HepG2 (cell line): ENCODE results near the gene C1orf226. TPM values are rescaled to one million over a fixed set of nuclear protein-coding genes. Genes with fewer than 3 reads are reported as not detected.

Source experiments
- ATAC-seq: fragments of 200-7000 bp; cut with Tn5 transposase; 3 replicates; pipeline ENCODE4 v1.9.1; 2020; ENCODE audit warnings: mild to moderate bottlenecking, moderate library complexity
- BruUV-seq: library from RNA; stranded (reverse); fragments of 400-500 nt; replicated peaks from 2 replicates; lab custom pipeline; 2021; lab: Mats Ljungman, UMichigan
- CTCF ChIA-PET: fragments of 300-600 bp; formaldehyde crosslinking; extraction: SDS; loops from one replicate; lab custom pipeline; 2021; ENCODE audit warnings: low total read pairs, inconsistent platforms, low intra/inter-chr PET ratio; lab: Yijun Ruan, JAX
- POLR2A ChIA-PET: fragments of 350-600 bp; sonication (Branson Sonifier 250); formaldehyde crosslinking; loops from one replicate; lab custom pipeline; 2020; ENCODE audit warnings: antibody characterized with exemption, inconsistent platforms; lab: Yijun Ruan, JAX
- DNase-seq: peaks from one replicate; pipeline ENCODE4 v3.0.0-alpha.2; 2015; ENCODE audit warnings: low spot score
- FAIRE-seq: peaks from 3 replicates; lab custom pipeline; 2011; peaks lifted over from hg19 to GRCh38; lab: Jason Lieb, UNC
- H2AFZ ChIP-seq: one replicate; pipeline ENCODE4 v1.6.1; 2011; ENCODE audit warnings: low read length, inconsistent platforms
- H3K27ac ChIP-seq: fragments of 300-600 bp; 3 replicates; pipeline ENCODE4 v1.8.0; 2011; ENCODE audit warnings: mixed run types, mild to moderate bottlenecking, mixed read lengths, low read length, inconsistent platforms; ENCODE audit not compliant: insufficient read depth; ENCODE audit errors: extremely low read length
- H3K27me3 ChIP-seq, 2 experiments: fragments of 200-600 bp in 1 of 2; 2 replicates in 1 of 2; 3 replicates in 1 of 2; pipeline versions ENCODE4 v1.6.0 to v1.8.0; 2011; ENCODE audit warnings: low read length in 2 of 2, mild to moderate bottlenecking in 2 of 2, moderate library complexity in 2 of 2, inconsistent platforms in 1 of 2; ENCODE audit not compliant: insufficient read depth in 2 of 2, control insufficient read depth in 1 of 2
- H3K36me3 ChIP-seq, 2 experiments: fragments of 200-600 bp in 1 of 2; replicated peaks in 1 of 2; 2 replicates in 1 of 2; 3 replicates in 1 of 2; pipeline versions ENCODE4 v1.5.1 to v1.8.0; 2011; ENCODE audit warnings: low read length in 2 of 2, inconsistent platforms in 1 of 2; ENCODE audit not compliant: insufficient read depth in 2 of 2, control insufficient read depth in 1 of 2
- H3K4me1 ChIP-seq: 2 replicates; pipeline ENCODE4 v1.5.1; 2012; ENCODE audit warnings: low read length, inconsistent platforms; ENCODE audit not compliant: insufficient read depth
- H3K4me2 ChIP-seq: 2 replicates; pipeline ENCODE4 v1.6.0; 2011; ENCODE audit warnings: low read depth, low read length, inconsistent platforms
- H3K4me3 ChIP-seq, 3 experiments: fragments of 200-600 bp in 1 of 3; sonication (generic), shearing (Covaris generic) in 1 of 3; replicated peaks in 1 of 3; 2 replicates each; pipeline ENCODE4 v1.5.1; 2011 to 2016; ENCODE audit warnings: low read length in 3 of 3, inconsistent platforms in 2 of 3, low read depth in 2 of 3, mild to moderate bottlenecking in 2 of 3, control low read depth in 1 of 3, mixed read lengths in 1 of 3; ENCODE audit not compliant: insufficient read depth in 1 of 3
- H3K79me2 ChIP-seq: one replicate; pipeline ENCODE4 v1.6.1; 2011; ENCODE audit warnings: low read length, inconsistent platforms; ENCODE audit not compliant: insufficient read depth
- H3K9ac ChIP-seq: 2 replicates; pipeline ENCODE4 v1.6.0; 2011; ENCODE audit warnings: mild to moderate bottlenecking, low read depth, low read length, inconsistent platforms; ENCODE audit not compliant: insufficient read depth
- H3K9me3 ChIP-seq: 2 replicates; pipeline ENCODE4 v1.5.1; 2012; ENCODE audit warnings: mild to moderate bottlenecking, low read length
- H4K20me1 ChIP-seq: 2 replicates; pipeline ENCODE4 v1.6.0; 2011; ENCODE audit warnings: inconsistent platforms, mild to moderate bottlenecking, low read length, moderate library complexity; ENCODE audit not compliant: insufficient read depth
- ETV5 ChIP-seq: IDR thresholded peaks from 2 replicates; pipeline ENCODE4 v1.6.1; 2018; ENCODE audit warnings: missing biosample characterization, missing genetic modification reagents, inconsistent platforms, borderline replicate concordance
- HDAC6 ChIP-seq: fragments of 200-600 bp; sonication (generic); IDR thresholded peaks from 2 replicates; pipeline ENCODE4 v1.7.0; 2017; ENCODE audit warnings: mild to moderate bottlenecking, antibody characterized with exemption, low read length, low read depth
- SIN3B ChIP-seq: fragments of 150-350 bp; IDR thresholded peaks from 2 replicates; pipeline ENCODE4 v1.6.1; 2014; ENCODE audit warnings: low read length
- TP53 ChIP-seq: sonication (generic); formaldehyde crosslinking; conservative IDR thresholded peaks from 2 replicates; pipeline ENCODE4 v1.4.0; 2020; ENCODE audit warnings: missing genetic modification reagents
- ZBTB2 ChIP-seq: sonication (generic); formaldehyde crosslinking; IDR thresholded peaks from 2 replicates; pipeline ENCODE4 v1.8.0; 2022; ENCODE audit warnings: low read depth, missing genetic modification reagents
- ZBTB38 ChIP-seq: sonication (generic); formaldehyde crosslinking; IDR thresholded peaks from 2 replicates; pipeline ENCODE4 v1.5.1; 2020; ENCODE audit warnings: mild to moderate bottlenecking, missing genetic modification reagents
- ZNF367 ChIP-seq: sonication (generic); formaldehyde crosslinking; IDR thresholded peaks from 2 replicates; pipeline ENCODE4 v1.4.0; 2020; ENCODE audit warnings: missing genetic modification reagents, borderline replicate concordance
- WGBS: methylation state at CpG from one replicate; pipeline ENCODE4 v1.1.6; 2017; ENCODE audit warnings: low lambda C conversion rate; 5-methylcytosine and 5-hydroxymethylcytosine counted together
- in situ Hi-C: cut with HindIII; loops from 2 replicates; pipeline ENCODE4 v1.10.0; 2017; ENCODE audit warnings: low pct_unique_long_range_greater_than_20kb; ENCODE audit not compliant: extremely low pct_ligation_motif_present
- intact Hi-C: fragments of 100-400 bp; cut with micrococcal nuclease; formaldehyde crosslinking; loops from one replicate; pipeline ENCODE4 v1.10.0; 2022; ENCODE audit not compliant: unreplicated experiment
- polyA plus RNA-seq, 8 experiments: library from polyadenylated mRNA; depleted of rRNA in 3 of 8; stranded (reverse) in 7 of 8; unstranded in 1 of 8; fragments of >200 nt; fragmentation: Illumina TruSeq in 4 of 8; extraction: Trizol in 4 of 8; gene quantifications; 2 replicates each; pipeline versions ENCODE4 v1.2.1 to v1.2.3, GENCODE V29; 2011 to 2016; ENCODE audit warnings: low read depth in 4 of 8, missing spikeins in 1 of 8, mixed read lengths in 1 of 8; ENCODE audit not compliant: insufficient read depth in 1 of 8
- total RNA-seq, 5 experiments: library from RNA; depleted of rRNA; stranded (reverse); fragments of >200 nt; fragmentation: Illumina TruSeq; extraction: Trizol; gene quantifications; 2 replicates each; pipeline ENCODE4 v1.2.3, GENCODE V29; 2016; ENCODE audit warnings: low read depth in 1 of 5
- TF ChIP-seq, protein P1 (sequence below): sonication (generic); formaldehyde crosslinking; IDR thresholded peaks from 2 replicates; pipeline ENCODE4 v1.8.0; 2022; ENCODE audit warnings: mild to moderate bottlenecking, missing genetic modification reagents, borderline replicate concordance
- TF ChIP-seq, protein P2 (sequence below): sonication (generic); formaldehyde crosslinking; IDR thresholded peaks from 2 replicates; pipeline ENCODE4 v1.5.0; 2020; ENCODE audit warnings: missing genetic modification reagents

The C1orf226 gene
- total and polyA plus RNA-seq, 2 of the 13 experiments (the other 11 are each of a cell fraction or from before 2014, with no cell fraction given), result 4.7 to 4.9 TPM

DNA sequence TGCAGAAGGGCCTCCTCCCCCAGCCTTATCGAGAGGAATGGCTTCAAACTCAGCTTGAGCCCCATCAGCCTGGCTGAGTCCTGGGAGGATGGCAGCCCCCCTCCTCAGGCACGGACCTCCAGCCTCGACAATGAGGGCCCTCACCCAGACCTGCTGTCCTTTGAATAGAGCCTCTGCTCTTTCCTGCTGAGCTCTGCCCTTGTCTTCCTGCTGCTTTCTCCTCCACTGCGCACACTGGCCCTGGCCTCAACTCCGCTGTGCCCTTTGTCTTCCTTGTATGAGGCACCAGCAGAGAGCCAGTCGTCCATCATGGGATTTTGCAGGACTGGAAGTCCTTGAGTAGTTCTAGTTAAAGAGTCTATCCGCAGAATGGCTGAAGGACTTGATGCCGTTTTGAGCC, 2.0 kb downstream of the C1orf226 start:
- ATAC-seq (no peak), FAIRE-seq (no peak), DNase-seq (no peak)
- no peak for TF ChIP-seq SIN3B
- WGBS, result 100% methylated on average over 5 of the region's 8 CpGs
- BruUV-seq, result no TSS peak
- Histone ChIP-seq H3K36me3 (peaks cover 4 to 7% of the 10 kb centered on the region in 2 experiments; a peak in 4 of 5 replicates), H3K27me3 (no peaks in the 10 kb centered on the region), H4K20me1 (no peaks in the 10 kb centered on the region), H3K4me2 (no peak overlapping the region), H2AFZ (no peak overlapping the region), H3K4me1 (peaks cover under 1% of the 10 kb centered on the region; the same call in 1 of the 2 replicates), H3K79me2 (no peaks in the 10 kb centered on the region), H3K9me3 (no peaks in the 10 kb centered on the region), H3K27ac (no peak overlapping the region), H3K4me3 (no peak overlapping the region), H3K9ac (no peak overlapping the region)
- intact Hi-C loops (no loop called here), in situ Hi-C loops (no loop called here)
- ChIA-PET CTCF (no interaction called here), POLR2A (no interaction called here)

DNA sequence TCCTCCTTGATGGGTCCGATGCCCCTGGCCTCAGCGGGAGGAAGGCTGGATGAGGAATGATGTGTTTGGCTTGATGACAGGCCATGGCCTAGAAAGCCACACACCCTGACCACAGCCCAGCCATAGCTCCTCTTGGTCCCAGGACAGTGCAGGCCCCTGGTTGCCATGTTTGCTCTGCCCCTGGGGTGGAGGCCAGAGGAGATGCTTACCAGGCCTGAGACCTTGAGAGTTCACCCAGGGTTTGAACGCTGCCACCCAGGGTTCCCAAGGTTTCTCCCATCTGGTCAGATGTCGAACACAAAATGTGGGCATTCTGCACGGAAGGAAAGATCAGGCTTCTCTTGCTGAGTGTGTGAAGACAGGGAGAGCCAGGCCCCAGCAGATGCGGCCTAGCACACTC, 2.6 kb downstream of the C1orf226 start:
- Histone ChIP-seq H3K4me1 (peaks cover 7% of the 10 kb centered on the region), H3K4me2 (no peak overlapping the region), H4K20me1 (no peaks in the 10 kb centered on the region), H3K27ac (no peak overlapping the region), H3K9ac (no peak overlapping the region), H2AFZ (no peak overlapping the region), H3K36me3 (peaks cover 4 to 7% of the 10 kb centered on the region in 2 experiments; a peak in 4 of 5 replicates), H3K27me3 (no peaks in the 10 kb centered on the region), H3K79me2 (no peaks in the 10 kb centered on the region), H3K9me3 (no peaks in the 10 kb centered on the region), H3K4me3 (no peak overlapping the region)
- DNase-seq, result no peak
- BruUV-seq, result no TSS peak
- POLR2A ChIA-PET, result no interaction called here
- 100% methylated on average over 4 of the region's 6 CpGs for WGBS
- CTCF ChIA-PET, result no interaction called here
- in situ Hi-C loops (no loop called here), intact Hi-C loops (no loop called here)
- no peak for ATAC-seq
- no peak for FAIRE-seq
- no peak for TF ChIP-seq ETV5 (CRISPR knock-in tag)
- TF ChIP-seq TP53 (CRISPR knock-in tag), result no peak
- TF ChIP-seq, protein P1, sequence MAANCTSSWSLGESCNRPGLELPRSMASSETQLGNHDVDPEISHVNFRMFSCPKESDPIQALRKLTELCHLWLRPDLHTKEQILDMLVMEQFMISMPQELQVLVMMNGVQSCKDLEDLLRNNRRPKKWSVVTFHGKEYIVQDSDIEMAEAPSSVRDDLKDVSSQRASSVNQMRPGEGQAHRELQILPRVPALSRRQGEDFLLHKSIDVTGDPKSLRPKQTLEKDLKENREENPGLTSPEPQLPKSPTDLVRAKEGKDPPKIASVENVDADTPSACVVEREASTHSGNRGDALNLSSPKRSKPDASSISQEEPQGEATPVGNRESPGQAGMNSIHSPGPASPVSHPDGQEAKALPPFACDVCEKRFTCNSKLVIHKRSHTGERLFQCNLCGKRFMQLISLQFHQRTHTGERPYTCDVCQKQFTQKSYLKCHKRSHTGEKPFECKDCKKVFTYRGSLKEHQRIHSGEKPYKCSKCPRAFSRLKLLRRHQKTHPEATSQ (CRISPR knock-in tag), result no peak
- no peak for TF ChIP-seq HDAC6
- TF ChIP-seq ZNF367 (CRISPR knock-in tag), result no peak
- TF ChIP-seq, protein P2, sequence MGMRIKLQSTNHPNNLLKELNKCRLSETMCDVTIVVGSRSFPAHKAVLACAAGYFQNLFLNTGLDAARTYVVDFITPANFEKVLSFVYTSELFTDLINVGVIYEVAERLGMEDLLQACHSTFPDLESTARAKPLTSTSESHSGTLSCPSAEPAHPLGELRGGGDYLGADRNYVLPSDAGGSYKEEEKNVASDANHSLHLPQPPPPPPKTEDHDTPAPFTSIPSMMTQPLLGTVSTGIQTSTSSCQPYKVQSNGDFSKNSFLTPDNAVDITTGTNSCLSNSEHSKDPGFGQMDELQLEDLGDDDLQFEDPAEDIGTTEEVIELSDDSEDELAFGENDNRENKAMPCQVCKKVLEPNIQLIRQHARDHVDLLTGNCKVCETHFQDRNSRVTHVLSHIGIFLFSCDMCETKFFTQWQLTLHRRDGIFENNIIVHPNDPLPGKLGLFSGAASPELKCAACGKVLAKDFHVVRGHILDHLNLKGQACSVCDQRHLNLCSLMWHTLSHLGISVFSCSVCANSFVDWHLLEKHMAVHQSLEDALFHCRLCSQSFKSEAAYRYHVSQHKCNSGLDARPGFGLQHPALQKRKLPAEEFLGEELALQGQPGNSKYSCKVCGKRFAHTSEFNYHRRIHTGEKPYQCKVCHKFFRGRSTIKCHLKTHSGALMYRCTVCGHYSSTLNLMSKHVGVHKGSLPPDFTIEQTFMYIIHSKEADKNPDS, result no peak
- no peak for TF ChIP-seq ZBTB2
- no peak for TF ChIP-seq ZBTB38 (CRISPR knock-in tag)
